ENCODE results near the gene THAP3. TPM values are rescaled to one million over a fixed set of nuclear protein-coding genes. Genes with fewer than 3 reads are reported as not detected.

Gene THAP3
- total and polyA plus RNA-seq, 2 donors: 20.3 to 29.6 TPM

GRCh38 chr1:6613361-6614018, 11.2 kb upstream of the THAP3 start, which contains the start of gene PHF13:
TSS of gene PHF13 (plus strand) at chr1:6613731. CDS start at chr1:6614067, 336 bp downstream.
- Histone ChIP-seq H3K36me3 (ENCODE audit: insufficient read depth) (no peaks in the 10 kb centered on the region), H3K4me3 (ENCODE audit: low read depth, low read length) (peak within 1 kb of the TSS; percentile 100), H3K27ac (ENCODE audit: low read depth) (peak within 1 kb of the TSS; percentile 93), H3K4me1 (ENCODE audit: insufficient read depth) (peaks cover 1% of the 10 kb centered on the region)
- peak; percentile 95 for DNase-seq (ENCODE audit: extremely low spot score)
- WGBS: 1% methylated on average over 84 of the region's 84 CpGs

GRCh38 chr1:6614019-6614928, 10.4 kb upstream of the THAP3 start:
- WGBS: 2% methylated on average over 108 of the region's 117 CpGs
- Histone ChIP-seq H3K27ac (ENCODE audit: low read depth) (peak overlapping the region; percentile 85), H3K36me3 (ENCODE audit: insufficient read depth) (no peaks in the 10 kb centered on the region), H3K4me1 (ENCODE audit: insufficient read depth) (peaks cover 1% of the 10 kb centered on the region), H3K4me3 (ENCODE audit: low read depth, low read length) (peak overlapping the region; percentile 100)
- DNase-seq (ENCODE audit: extremely low spot score): no peak

DNA sequence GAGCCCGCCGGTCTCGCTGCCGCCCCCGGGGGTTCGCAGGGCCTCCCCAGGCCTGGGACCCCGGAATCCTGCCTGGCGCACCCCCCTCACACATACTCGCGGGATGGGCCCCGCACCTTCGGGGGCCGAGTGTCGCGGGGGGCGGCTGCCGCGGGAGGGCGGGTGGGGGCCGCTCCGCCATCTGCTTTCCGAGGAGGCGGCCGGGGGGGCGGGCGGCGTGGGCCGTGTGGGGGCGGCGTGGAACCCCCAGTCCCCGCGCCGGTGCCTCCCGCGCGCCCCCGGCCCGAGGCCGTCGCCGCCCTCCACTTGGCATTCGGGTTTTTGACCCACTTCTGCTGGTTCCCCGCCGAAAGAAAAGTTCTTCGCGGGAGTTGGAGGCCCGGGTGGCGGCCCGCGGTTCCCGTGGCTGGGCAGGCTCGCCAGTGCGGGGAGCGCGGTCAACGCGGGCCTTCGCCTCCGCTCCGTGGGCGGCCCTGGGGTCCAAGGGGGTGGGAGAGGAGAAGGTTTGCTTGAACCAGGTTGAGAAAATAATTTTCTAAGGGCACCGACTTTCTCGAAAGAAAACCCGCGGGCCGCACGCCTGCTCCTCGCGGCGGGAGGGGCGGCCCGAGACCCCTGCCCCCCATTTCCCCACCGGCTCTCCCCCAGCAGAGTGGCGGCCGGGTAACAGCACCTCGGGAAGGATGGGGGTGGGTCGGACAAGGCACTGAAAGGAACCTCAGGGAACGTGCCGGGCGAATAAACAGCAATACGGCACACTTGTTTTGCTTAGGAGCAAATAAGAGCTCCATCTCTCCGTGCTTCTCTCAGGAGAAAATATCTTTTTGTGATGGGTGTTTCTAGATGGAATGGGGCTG, 9.5 kb upstream of the THAP3 start:
- WGBS: 1% methylated on average over 82 of the region's 82 CpGs
- Histone ChIP-seq H3K4me1 (ENCODE audit: insufficient read depth) (peaks cover 1% of the 10 kb centered on the region), H3K4me3 (ENCODE audit: low read depth, low read length) (peak overlapping the region; percentile 100), H3K36me3 (ENCODE audit: insufficient read depth) (peaks cover 3% of the 10 kb centered on the region), H3K27ac (ENCODE audit: low read depth) (peak overlapping the region; percentile 85)
- no peak for DNase-seq (ENCODE audit: extremely low spot score)

GRCh38 chr1:6619045-6619444, 5.6 kb upstream of the THAP3 start:
- Histone ChIP-seq H3K36me3 (ENCODE audit: insufficient read depth) (peaks cover 6% of the 10 kb centered on the region), H3K4me3 (ENCODE audit: low read depth, low read length) (no peak overlapping the region), H3K27ac (ENCODE audit: low read depth) (no peak overlapping the region), H3K4me1 (ENCODE audit: insufficient read depth) (no peaks in the 10 kb centered on the region)
- 90% methylated on average over 4 of the region's 4 CpGs for WGBS
- no peak for DNase-seq (ENCODE audit: extremely low spot score)

GRCh38 chr1:6621429-6622391, 3.0 kb upstream of the THAP3 start:
- no peak overlapping the region for H3K4me3 ChIP-seq (ENCODE audit: low read depth, low read length)
- no peak overlapping the region for H3K27ac ChIP-seq (ENCODE audit: low read depth)
- peaks cover 2% of the 10 kb centered on the region for H3K4me1 ChIP-seq (ENCODE audit: insufficient read depth)
- WGBS: 88% methylated on average over 41 of the region's 41 CpGs
- H3K36me3 ChIP-seq (ENCODE audit: insufficient read depth): peaks cover 6% of the 10 kb centered on the region
- DNase-seq (ENCODE audit: extremely low spot score): no peak

- WGBS: 85% methylated on average over 10 of the region's 10 CpGs
- peaks cover 3% of the 10 kb centered on the region for H3K4me1 ChIP-seq (ENCODE audit: insufficient read depth)
- H3K36me3 ChIP-seq (ENCODE audit: insufficient read depth): peaks cover 6% of the 10 kb centered on the region
- H3K27ac ChIP-seq (ENCODE audit: low read depth): no peak overlapping the region
- no peak overlapping the region for H3K4me3 ChIP-seq (ENCODE audit: low read depth, low read length)
- DNase-seq (ENCODE audit: extremely low spot score): no peak
These were observed 2.1 kb upstream of the THAP3 start for GRCh38 chr1:6622396-6623152.

GRCh38 chr1:6623269-6623965, 1.3 kb upstream of the THAP3 start:
- H3K4me1 ChIP-seq (ENCODE audit: insufficient read depth): peaks cover 3% of the 10 kb centered on the region
- H3K27ac ChIP-seq (ENCODE audit: low read depth): no peak overlapping the region
- DNase-seq (ENCODE audit: extremely low spot score): no peak
- no peak overlapping the region for H3K4me3 ChIP-seq (ENCODE audit: low read depth, low read length)
- 69% methylated on average over 14 of the region's 14 CpGs for WGBS
- peaks cover 6% of the 10 kb centered on the region for H3K36me3 ChIP-seq (ENCODE audit: insufficient read depth)

DNA sequence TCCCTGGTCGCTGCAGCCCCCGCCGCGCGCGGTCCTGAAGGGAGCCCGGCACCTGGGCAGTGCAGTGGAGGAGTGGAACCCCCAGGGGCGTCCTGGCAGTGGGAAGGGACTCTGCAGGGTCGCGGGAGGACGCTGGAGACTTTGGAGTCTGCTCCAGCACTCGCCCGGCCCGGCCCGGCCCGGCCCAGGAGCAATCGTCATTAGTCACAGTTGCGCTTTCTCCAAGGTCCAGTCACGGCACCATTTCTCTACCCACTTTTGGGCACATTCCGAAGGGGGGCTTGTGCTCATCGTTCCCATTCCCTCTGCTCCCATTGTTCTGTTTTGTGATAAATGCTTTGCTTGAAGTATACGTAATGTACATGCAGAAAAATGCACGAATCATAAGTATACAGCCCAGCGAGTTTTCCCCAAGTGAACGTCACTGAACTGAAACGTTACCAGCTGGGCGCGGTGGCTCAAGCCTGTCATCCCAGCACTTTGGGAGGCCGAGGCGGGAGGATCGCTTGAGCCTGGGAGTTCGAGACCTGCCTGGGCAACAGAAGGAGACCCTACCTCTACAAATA, 999 bp downstream of the THAP3 start:
- DNase-seq (ENCODE audit: extremely low spot score): no peak
- Histone ChIP-seq H3K36me3 (ENCODE audit: insufficient read depth) (peaks cover 3% of the 10 kb centered on the region), H3K4me3 (ENCODE audit: low read depth, low read length) (peak overlapping the region; percentile 93), H3K4me1 (ENCODE audit: insufficient read depth) (peaks cover 3% of the 10 kb centered on the region), H3K27ac (ENCODE audit: low read depth) (peak overlapping the region; percentile 84)
- WGBS: 4% methylated on average over 32 of the region's 32 CpGs

DNA sequence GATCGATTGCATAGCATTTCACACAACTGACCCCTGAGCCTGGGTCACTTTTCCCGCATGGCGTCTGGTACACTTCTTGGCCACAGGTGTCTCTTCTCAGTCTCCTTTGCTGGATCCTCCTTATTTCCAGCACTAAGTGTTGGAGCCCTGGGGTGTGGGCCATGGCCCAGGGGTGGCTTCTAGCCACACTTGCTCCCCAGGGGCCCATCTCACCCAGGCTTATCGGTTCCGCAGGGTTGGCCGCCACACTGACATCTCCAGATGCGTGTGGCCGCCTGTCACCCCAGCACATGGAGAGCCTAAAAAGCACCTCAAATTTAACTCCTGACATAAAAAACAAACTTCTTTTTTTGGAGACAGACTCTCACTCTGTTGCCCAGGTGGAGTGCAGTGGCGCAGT, 2.4 kb downstream of the THAP3 start:
- no peak for DNase-seq (ENCODE audit: extremely low spot score)
- Histone ChIP-seq H3K27ac (ENCODE audit: low read depth) (no peak overlapping the region), H3K4me1 (ENCODE audit: insufficient read depth) (peaks cover 3% of the 10 kb centered on the region), H3K4me3 (ENCODE audit: low read depth, low read length) (no peak overlapping the region), H3K36me3 (ENCODE audit: insufficient read depth) (no peaks in the 10 kb centered on the region)
- 94% methylated on average over 9 of the region's 9 CpGs for WGBS

DNA sequence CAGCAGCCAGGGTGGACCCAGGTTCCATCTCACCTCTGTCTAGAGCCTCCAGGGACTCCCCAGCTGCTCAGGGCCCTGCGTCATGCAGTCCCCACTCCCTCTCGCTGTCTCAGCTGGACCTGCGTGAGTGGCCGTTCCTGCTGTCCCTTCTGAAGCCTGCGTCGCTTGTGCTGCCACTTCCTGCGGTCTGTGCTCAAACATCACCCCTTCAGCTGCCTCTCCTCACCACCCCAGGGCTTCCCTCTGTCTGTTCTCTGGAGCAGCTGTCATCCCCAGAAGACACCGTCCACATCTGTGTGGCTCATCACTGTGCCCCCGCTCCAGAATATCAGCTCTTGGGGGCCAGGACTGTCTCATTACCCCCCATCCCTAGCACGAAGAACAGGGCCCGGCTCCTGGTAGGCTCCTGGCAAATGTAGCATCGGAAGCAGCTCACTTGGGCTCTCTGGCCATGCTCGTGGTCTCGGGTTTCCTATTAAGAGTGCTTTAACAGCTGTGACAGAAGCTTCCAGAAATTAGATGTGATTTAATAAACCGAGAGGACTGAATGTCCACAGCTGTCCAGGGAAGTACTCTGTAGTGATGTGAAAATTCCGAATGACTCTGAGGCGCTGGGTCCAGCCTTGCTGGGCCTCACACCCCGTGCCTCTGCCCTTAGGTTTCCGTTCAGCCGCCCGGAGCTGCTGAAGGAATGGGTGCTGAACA, 3.3 kb downstream of the THAP3 start:
- 89% methylated on average over 21 of the region's 21 CpGs for WGBS
- H3K4me3 ChIP-seq (ENCODE audit: low read depth, low read length): no peak overlapping the region
- no peak overlapping the region for H3K27ac ChIP-seq (ENCODE audit: low read depth)
- no peaks in the 10 kb centered on the region for H3K36me3 ChIP-seq (ENCODE audit: insufficient read depth)
- no peak for DNase-seq (ENCODE audit: extremely low spot score)
- peaks cover 3% of the 10 kb centered on the region for H3K4me1 ChIP-seq (ENCODE audit: insufficient read depth)

DNA sequence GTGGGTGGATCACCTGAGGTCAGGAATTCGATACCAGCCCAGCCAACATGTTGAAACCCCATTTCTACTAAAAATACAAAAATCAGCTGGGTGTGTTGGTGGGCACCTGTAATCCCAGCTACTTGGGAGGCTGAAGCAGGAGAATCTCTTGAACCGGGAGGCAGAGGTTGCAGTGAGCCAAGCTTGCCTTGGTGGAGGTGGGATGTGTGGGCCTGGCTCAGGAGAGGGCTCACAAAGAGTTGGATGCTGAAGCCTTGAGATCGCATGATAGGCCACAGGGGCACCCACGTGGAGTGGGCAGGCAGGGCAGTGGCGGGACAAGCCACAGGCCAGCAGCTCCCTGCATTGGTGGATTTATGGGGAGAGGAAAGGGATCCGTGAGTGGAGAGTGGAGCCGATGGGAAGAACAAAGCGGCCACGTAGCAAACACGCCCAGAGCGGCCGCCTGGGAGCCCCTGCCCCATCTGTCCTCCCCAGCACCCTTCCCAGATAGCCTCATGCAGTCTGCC, 4.4 kb downstream of the THAP3 start:
- peaks cover 3% of the 10 kb centered on the region for H3K4me1 ChIP-seq (ENCODE audit: insufficient read depth)
- 92% methylated on average over 12 of the region's 12 CpGs for WGBS

More for the DNA sequence above, 4.4 kb downstream of the THAP3 start:
- no peak overlapping the region for H3K4me3 ChIP-seq (ENCODE audit: low read depth, low read length)
- no peak overlapping the region for H3K27ac ChIP-seq (ENCODE audit: low read depth)
- DNase-seq (ENCODE audit: extremely low spot score): no peak
- peaks cover under 1% of the 10 kb centered on the region for H3K36me3 ChIP-seq (ENCODE audit: insufficient read depth)

All from urinary bladder (tissue), 4 donors.